Glomerular visceral epithelial cell (primary cell): Measurements from ENCODE around the gene KCNIP3.
"Not testable (repeated sequence)": the region's sequence is repeated elsewhere in the genome, so short reads cannot be mapped to it uniquely, and the experiment has no call there.

Experiments used
- DNase-seq: peaks from one replicate; pipeline ENCODE4 v3.0.0-alpha.2; 2016; ENCODE audit errors: extremely low spot score

The KCNIP3 gene

GRCh38 chr2:95404676-95405075, 107.5 kb downstream of the KCNIP3 start:
- not testable (repeated sequence) for DNase-seq

- DNase-seq: peak; percentile 74
Measured at GRCh38 chr2:95411239-95411638, 114.1 kb downstream of the KCNIP3 start.

GRCh38 chr2:95414015-95414594, 117.0 kb downstream of the KCNIP3 start:
- peak; percentile 87 for DNase-seq

- DNase-seq: not testable (repeated sequence)
Measured at GRCh38 chr2:95415138-95415537, 118.0 kb downstream of the KCNIP3 start.

- not testable (repeated sequence) for DNase-seq
Measured at GRCh38 chr2:95415561-95415960, 118.4 kb downstream of the KCNIP3 start.

- not testable (repeated sequence) for DNase-seq
Measured at GRCh38 chr2:95427196-95427867, 130.2 kb downstream of the KCNIP3 start.

- not testable (repeated sequence) for DNase-seq
Measured at GRCh38 chr2:95429748-95430467, 132.8 kb downstream of the KCNIP3 start.

GRCh38 chr2:95433373-95433772, 136.2 kb downstream of the KCNIP3 start:
- DNase-seq: not testable (repeated sequence)

- DNase-seq: peak; percentile 39
Measured at GRCh38 chr2:95433973-95434372, 136.8 kb downstream of the KCNIP3 start.

- DNase-seq: peak; percentile 81
Measured at GRCh38 chr2:95434507-95435076, 137.4 kb downstream of the KCNIP3 start.

- not testable (repeated sequence) for DNase-seq
Measured at GRCh38 chr2:95435162-95435871, 138.2 kb downstream of the KCNIP3 start.
